ENCODE data around the gene VWA2. TPM values are rescaled to one million over a fixed set of nuclear protein-coding genes. Genes with fewer than 3 reads are reported as not detected.

VWA2 gene
- total and polyA plus RNA-seq, 2 donors (not counting 3 experiments of a cell fraction or from before 2014, with no cell fraction given): not detected

GRCh38 chr10:114233482-114233881 lies 5.6 kb upstream of the VWA2 start:
- dilution Hi-C loops (cut with MboI; ENCODE audit: extremely low pct_ligation_motif_present, low sequenced_read_pairs): no loop called here
- BruUV-seq (replicated peaks): no TSS peak
- no peaks in the 10 kb centered on the region for H3K36me3 ChIP-seq (ENCODE audit: control insufficient read depth in 2 of 2, extremely low read depth in 1 of 2, insufficient read depth in 2 of 2, low read length in 2 of 2)

More at GRCh38 chr10:114233482-114233881, 5.6 kb upstream of the VWA2 start:
- intact Hi-C loops (cut with micrococcal nuclease): no loop called here
- Histone ChIP-seq H3K27ac (ENCODE audit: insufficient read depth, low read depth, low read length) (no peak overlapping the region), H3K4me2 (ENCODE audit: insufficient read depth, low read length) (no peak overlapping the region), H3K9ac (replicated peaks; ENCODE audit: extremely low read depth, insufficient read depth, low read length) (no peak overlapping the region), H3K27me3 (ENCODE audit: control insufficient read depth in 2 of 2, insufficient read depth in 2 of 2, low read length in 2 of 2) (peaks cover 12 to 20% of the 10 kb centered on the region in 2 experiments), H3K79me2 (ENCODE audit: control insufficient read depth, insufficient read depth, low read length) (no peaks in the 10 kb centered on the region), H2AFZ (ENCODE audit: low read depth, low read length) (no peak overlapping the region), H4K20me1 (replicated peaks; ENCODE audit: control insufficient read depth, extremely low read depth, insufficient read depth, low read length) (no peaks in the 10 kb centered on the region), H3K9me1 (replicated peaks; ENCODE audit: control insufficient read depth, extremely low read depth, insufficient read depth, low read length) (no peaks in the 10 kb centered on the region), H3K4me1 (ENCODE audit: control insufficient read depth, extremely low read depth, insufficient read depth, low read length) (no peaks in the 10 kb centered on the region), H3K4me3 (replicated peaks in 1 of 3; ENCODE audit: insufficient read depth in 1 of 3, low read depth in 1 of 3, low read length in 3 of 3) (no peak overlapping the region), H3K9me3 (replicated peaks; ENCODE audit: control insufficient read depth, insufficient read depth, low read length) (no peaks in the 10 kb centered on the region)
- ChIA-PET CTCF (interaction anchor here (1.0 to 1.5 kb wide), 3 partner anchors 9 to 59 kb away, joined by 3 to 5 read pairs (median 3); partner anchors contain the start of gene CCDC186), POLR2A (no interaction called here)
- FAIRE-seq: no peak
- TF ChIP-seq POLR2AphosphoS5 (IDR thresholded peaks at IDR 0.05; ENCODE audit: insufficient read depth, low read depth, low read length) (no peak), GATA2 (IDR thresholded peaks at IDR 0.05; ENCODE audit: insufficient read depth, insufficient read length, low read depth, low read length) (no peak), CTCF (IDR thresholded peaks at IDR 0.05; ENCODE audit: extremely low read depth in 1 of 2, insufficient read depth in 1 of 2, low read depth in 1 of 2, low read length in 2 of 2) (no peak), JUN (IDR thresholded peaks at IDR 0.05; ENCODE audit: borderline replicate concordance, insufficient read depth, insufficient read length, low read depth) (no peak), MAX (IDR thresholded peaks at IDR 0.05; ENCODE audit: insufficient read depth, insufficient read length) (no peak), FOS (IDR thresholded peaks at IDR 0.05; ENCODE audit: borderline replicate concordance, insufficient read depth, low read length) (no peak), POLR2A (IDR thresholded peaks at IDR 0.05; ENCODE audit: low read depth, low read length) (no peak), EZH2 (IDR thresholded peaks at IDR 0.05; ENCODE audit: borderline replicate concordance, low read depth, low read length, severe bottlenecking) (no peak), MYC (IDR thresholded peaks at IDR 0.05; ENCODE audit: low read depth, low read length) (no peak)
- DNase-seq (ENCODE audit: low read depth, low spot score): no peak
